Memory B cell (primary cell): ENCODE data around the gene MTHFD1.

Source experiments
- ATAC-seq: fragments of 150-1000 bp; cut with Tn5 transposase; 2 replicates; pipeline ENCODE4 v1.10.0; 2021; ENCODE audit warnings: low read depth, mild to moderate bottlenecking, moderate library complexity
- DNase-seq, 2 donors: peaks; one replicate each; pipeline ENCODE4 v3.0.0; 2022; ENCODE audit warnings: low spot score in 2 of 2
- H3K27ac Mint-ChIP-seq: one replicate; pipeline ENCODE4 v1.8.0; 2022; ENCODE audit warnings: mild to moderate bottlenecking, moderate library complexity, mixed read lengths
- H3K27me3 Mint-ChIP-seq: one replicate; pipeline ENCODE4 v1.8.0; 2022; ENCODE audit warnings: mixed read lengths
- H3K36me3 Mint-ChIP-seq: one replicate; pipeline ENCODE4 v1.8.0; 2022; ENCODE audit warnings: mild to moderate bottlenecking, mixed read lengths
- H3K4me1 Mint-ChIP-seq: one replicate; pipeline ENCODE4 v1.8.0; 2022; ENCODE audit warnings: mixed read lengths
- H3K4me3 Mint-ChIP-seq: one replicate; pipeline ENCODE4 v1.8.0; 2022; ENCODE audit warnings: mild to moderate bottlenecking, moderate library complexity, mixed read lengths
- H3K9me3 Mint-ChIP-seq: one replicate; pipeline ENCODE4 v1.8.0; 2022; ENCODE audit warnings: mixed read lengths

Gene MTHFD1

DNA sequence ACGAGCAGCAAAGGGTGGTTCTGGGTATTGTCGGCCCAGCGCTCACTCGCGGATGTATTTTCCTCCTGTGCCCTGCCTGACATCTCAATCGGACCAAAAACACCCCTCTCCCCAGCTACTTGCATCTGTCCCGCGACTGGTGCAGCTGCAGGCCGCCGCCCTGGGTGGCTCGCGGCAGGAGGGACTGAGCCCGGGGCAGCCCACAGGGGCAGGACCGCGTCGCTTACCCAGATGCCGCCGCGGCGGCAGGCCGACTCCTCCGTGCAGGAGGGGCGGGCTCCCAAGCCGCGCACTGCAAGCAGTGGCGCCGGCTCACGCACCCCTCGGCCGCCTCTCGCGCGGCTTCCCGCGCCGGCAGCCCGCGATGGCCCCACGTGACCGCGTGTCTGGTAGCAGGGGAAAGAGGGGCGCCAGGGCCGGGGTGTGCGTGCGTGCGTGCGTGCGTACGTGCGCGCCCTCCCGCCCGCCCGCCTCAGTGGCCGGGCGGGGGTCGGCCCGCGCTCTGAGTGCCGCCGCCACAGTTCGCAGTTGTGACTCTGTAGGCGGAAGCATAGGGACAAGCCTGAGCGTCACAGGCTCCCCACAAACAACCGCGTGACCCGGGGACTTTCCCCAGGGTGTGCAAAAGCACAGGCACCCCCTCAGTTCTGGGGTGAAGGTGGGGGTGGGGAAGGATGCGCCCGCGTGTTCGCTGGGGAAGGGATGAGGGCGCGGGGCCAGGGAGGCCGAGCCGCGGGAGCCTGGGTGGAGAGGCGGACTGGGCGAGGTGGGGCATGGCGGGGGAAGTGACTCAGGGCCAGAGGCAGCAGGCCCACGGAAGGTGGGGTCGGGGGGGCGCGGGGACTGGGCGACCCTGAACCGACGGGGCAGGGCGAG lies 115.5 kb downstream of the MTHFD1 start, which contains the start of gene ZBTB25:
TSS of gene ZBTB25 (minus strand) at position 405 of the 876 bp plus-strand sequence. CDS start 13,305 bp downstream, outside the sequence.
- Mint-ChIP-seq H3K4me1 (peaks cover 49% of the 10 kb centered on the region), H3K27ac (peak within 1 kb of the TSS; percentile 100), H3K36me3 (peaks cover 2% of the 10 kb centered on the region), H3K27me3 (no peaks in the 10 kb centered on the region), H3K9me3 (no peaks in the 10 kb centered on the region), H3K4me3 (peak within 1 kb of the TSS; percentile 98)
- DNase-seq (peak; percentile 92 to 96), ATAC-seq (peak; percentile 66)

DNA sequence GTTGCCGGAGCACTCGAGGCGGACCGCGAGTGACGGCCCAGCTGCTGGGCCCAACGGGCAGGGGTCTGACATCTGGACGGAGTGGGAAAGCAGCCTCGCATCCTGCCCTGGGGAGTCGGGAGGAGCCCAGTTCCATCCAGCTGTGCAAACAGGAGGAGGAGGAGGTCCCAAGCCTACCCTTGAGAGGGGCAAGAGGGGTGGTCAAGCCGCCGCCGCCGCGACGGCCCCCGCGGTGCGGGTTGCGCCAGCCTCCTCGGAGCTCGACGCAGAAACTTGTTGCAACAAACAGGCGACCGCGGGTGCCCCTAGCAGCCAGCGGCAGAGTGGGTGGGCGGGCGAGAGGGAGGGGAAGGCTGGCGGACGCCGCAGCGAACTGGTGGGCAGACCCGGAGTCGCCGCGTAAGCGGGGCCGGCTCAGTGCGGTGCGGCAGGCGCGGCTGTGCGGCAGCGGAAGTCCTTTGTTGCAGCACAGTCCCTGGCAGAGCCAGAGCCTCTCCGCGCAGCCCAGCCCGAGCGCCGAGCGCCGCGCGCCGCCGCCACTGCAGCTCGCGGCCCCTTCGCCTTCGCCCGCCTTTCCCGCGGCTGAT lies 116.2 kb downstream of the MTHFD1 start, which contains the start of gene ZBTB1:
TSS of gene ZBTB1 (plus strand) at position 461 of the 587 bp plus-strand sequence. CDS start 16,735 bp downstream, outside the sequence.
- Mint-ChIP-seq H3K36me3 (peaks cover 2% of the 10 kb centered on the region), H3K4me3 (peak within 1 kb of the TSS; percentile 98), H3K27ac (peak within 1 kb of the TSS; percentile 100), H3K27me3 (no peaks in the 10 kb centered on the region), H3K9me3 (no peaks in the 10 kb centered on the region), H3K4me1 (peaks cover 56% of the 10 kb centered on the region)
- ATAC-seq (peak; percentile 37), DNase-seq (peak; percentile 82 to 84)

GRCh38 chr14:64504897-64505794 lies 117.0 kb downstream of the MTHFD1 start:
- ATAC-seq, result peak; percentile 23
- Mint-ChIP-seq H3K4me1 (peaks cover 55% of the 10 kb centered on the region), H3K27me3 (no peaks in the 10 kb centered on the region), H3K36me3 (peaks cover 2% of the 10 kb centered on the region), H3K4me3 (peak overlapping the region; percentile 91), H3K9me3 (no peaks in the 10 kb centered on the region), H3K27ac (peak overlapping the region; percentile 100)
- DNase-seq, result peak; percentile 73 to 86

DNA sequence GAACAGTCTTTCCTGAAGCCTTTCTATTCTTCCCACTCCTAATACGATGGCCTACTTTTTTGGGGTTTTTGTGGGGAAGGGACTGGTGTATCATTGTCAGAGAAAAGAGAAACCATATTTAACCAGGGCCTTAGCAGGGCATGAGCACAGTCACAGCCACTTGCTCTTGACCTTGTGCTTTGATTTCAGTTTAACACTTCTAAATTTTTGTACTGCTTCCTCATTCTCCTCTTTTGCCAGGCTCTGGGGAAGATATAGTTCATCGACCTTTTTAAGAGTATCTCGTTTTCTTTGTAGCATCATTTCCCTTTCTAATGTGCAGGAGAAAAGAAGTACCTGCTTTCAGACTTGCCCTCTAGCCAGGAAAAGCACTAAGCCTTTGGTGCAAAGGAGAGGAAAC lies 118.6 kb downstream of the MTHFD1 start:
- peaks cover 2% of the 10 kb centered on the region for H3K36me3 Mint-ChIP-seq
- peaks cover 61% of the 10 kb centered on the region for H3K4me1 Mint-ChIP-seq
- peak overlapping the region; percentile 100 for H3K27ac Mint-ChIP-seq
- ATAC-seq (no peak), DNase-seq (no peak)
- H3K4me3 Mint-ChIP-seq, result peak overlapping the region; percentile 91
- H3K27me3 Mint-ChIP-seq, result no peaks in the 10 kb centered on the region
- H3K9me3 Mint-ChIP-seq, result no peaks in the 10 kb centered on the region

DNA sequence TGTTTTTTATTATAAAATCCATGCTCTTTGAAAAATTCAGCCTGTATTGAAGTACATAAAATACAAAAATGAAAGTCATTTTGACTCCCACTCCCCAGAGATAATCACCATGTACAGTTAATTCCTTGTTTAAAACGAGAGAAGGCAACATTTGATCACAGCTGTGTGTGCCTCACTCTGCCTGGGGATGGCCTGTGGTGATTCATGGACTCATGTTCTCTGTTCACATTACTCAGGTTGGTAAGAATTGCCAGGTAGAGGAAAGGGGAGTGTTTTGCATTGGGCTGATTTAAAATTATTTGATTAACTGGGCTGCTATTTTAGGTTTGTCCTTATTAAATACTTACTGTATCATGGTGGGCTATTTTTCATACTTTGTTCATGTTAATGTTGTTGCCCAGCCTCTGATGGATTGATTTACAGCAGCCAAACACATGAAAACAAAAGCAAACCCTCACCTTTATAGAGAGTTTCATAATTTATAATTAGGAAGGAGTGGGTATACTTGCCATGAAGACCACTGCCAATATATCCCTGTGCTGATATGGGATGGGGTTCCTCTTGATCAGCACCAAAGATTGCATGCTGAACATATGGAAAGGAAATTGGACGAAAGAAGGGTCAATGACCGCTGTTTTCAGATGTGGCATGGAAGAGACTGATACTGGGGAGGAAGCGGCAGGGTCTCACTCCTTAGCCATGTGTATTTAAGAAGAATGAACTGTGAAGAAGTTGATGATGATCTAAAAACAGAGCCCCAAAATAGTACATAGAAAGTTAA lies 119.4 kb downstream of the MTHFD1 start:
- ATAC-seq (no peak), DNase-seq (no peak)
- peak overlapping the region; percentile 64 for H3K4me3 Mint-ChIP-seq
- peaks cover 2% of the 10 kb centered on the region for H3K36me3 Mint-ChIP-seq
- no peaks in the 10 kb centered on the region for H3K27me3 Mint-ChIP-seq
- H3K9me3 Mint-ChIP-seq, result no peaks in the 10 kb centered on the region
- H3K4me1 Mint-ChIP-seq, result peaks cover 54% of the 10 kb centered on the region
- peak overlapping the region; percentile 100 for H3K27ac Mint-ChIP-seq

GRCh38 chr14:64508215-64508776 lies 120.1 kb downstream of the MTHFD1 start:
- H3K4me3 Mint-ChIP-seq, result peak overlapping the region; percentile 12
- no peaks in the 10 kb centered on the region for H3K27me3 Mint-ChIP-seq
- no peak for ATAC-seq
- H3K4me1 Mint-ChIP-seq, result peaks cover 53% of the 10 kb centered on the region
- peak overlapping the region; percentile 100 for H3K27ac Mint-ChIP-seq
- no peaks in the 10 kb centered on the region for H3K9me3 Mint-ChIP-seq
- peaks cover 2% of the 10 kb centered on the region for H3K36me3 Mint-ChIP-seq
- DNase-seq, result no peak

DNA sequence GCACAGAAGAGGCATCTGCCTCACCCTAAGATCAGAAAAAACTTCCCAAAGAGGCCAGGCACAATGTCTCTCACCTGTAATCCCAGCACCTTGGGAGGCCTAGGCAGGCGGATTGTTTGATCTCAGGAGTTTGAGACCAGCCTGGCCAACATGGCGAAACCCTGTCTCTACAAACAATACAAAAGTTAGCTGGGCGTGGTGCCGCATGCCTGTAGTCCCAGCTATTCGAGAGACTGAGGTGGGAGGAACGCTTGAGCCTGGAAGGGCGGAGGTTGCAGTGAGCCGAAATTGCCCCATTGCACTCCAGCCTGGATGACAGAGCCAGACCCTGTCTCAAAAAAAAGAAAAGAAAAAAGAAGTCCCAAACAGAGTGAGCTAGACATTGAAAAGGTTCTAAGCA lies 120.9 kb downstream of the MTHFD1 start:
- H3K4me1 Mint-ChIP-seq, result peaks cover 55% of the 10 kb centered on the region
- no peak overlapping the region for H3K4me3 Mint-ChIP-seq
- H3K27me3 Mint-ChIP-seq, result no peaks in the 10 kb centered on the region
- no peak for DNase-seq
- peak overlapping the region; percentile 100 for H3K27ac Mint-ChIP-seq
- no peak for ATAC-seq
- no peaks in the 10 kb centered on the region for H3K9me3 Mint-ChIP-seq
- peaks cover 1% of the 10 kb centered on the region for H3K36me3 Mint-ChIP-seq
